DMS114 treated with DMSO at 0.1 percent for 48 hours (cell line): ENCODE results near the gene KIF22.
A peak's percentile ranks its signal among the peaks of the same experiment; 100 is the strongest.
"Not testable (repeated sequence)": the region's sequence is repeated elsewhere in the genome, so short reads cannot be mapped to it uniquely, and the experiment has no call there.

ENCODE experiments used
- DNase-seq: peaks from one replicate; lab custom pipeline; 2025; ENCODE audit not compliant: unreplicated experiment; lab: John Stamatoyannopoulos, UW

KIF22 gene

GRCh38 chr16:29765167-29766032 is 25.2 kb upstream of the KIF22 start:
- no peak for DNase-seq

GRCh38 chr16:29766571-29766970 is 24.0 kb upstream of the KIF22 start:
- no peak for DNase-seq

GRCh38 chr16:29767062-29767461 is 23.5 kb upstream of the KIF22 start:
- DNase-seq = no peak

DNA sequence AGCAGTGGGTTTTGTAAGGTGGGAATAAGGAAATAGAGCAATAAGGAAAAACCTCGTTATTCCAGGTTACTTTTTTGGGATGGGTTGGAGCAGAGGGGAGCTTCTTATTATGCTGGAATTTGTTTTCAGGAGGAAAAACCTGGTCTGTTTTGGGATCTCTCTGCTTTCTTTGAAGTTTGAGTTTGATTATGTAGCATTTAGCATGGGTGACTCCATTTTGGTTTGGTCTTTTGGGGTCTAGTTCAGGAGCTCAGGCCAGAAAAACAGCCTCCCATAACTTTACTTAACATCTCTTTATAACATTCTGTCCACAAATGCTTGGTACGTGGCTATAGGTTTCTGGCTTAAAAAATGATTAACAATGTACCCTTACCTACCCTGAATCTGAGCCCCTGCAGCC is 21.0 kb upstream of the KIF22 start:
- DNase-seq = no peak

- DNase-seq = no peak
Measured at GRCh38 chr16:29770250-29770929, 20.2 kb upstream of the KIF22 start.

DNA sequence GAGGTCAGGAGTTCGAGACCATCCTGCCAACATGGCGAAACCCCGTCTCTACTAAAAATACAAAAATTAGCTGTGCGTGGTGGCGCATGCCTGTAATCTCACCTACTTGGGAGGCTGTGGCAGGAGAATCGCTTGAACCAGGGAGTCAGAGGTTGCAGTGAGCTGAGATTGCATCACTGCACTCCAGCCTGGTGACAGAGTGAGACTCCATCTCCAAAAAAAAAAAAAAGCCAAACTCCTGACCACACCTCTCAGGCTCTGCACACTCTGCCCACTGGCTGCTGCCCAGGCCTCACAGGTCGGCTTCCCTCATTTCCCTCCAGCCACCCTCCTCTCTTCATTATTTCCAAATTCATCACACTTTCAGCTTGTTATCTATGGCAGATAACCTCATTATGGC is 18.2 kb upstream of the KIF22 start:
- not testable (repeated sequence) for DNase-seq

GRCh38 chr16:29774730-29775129 is 15.8 kb upstream of the KIF22 start:
- no peak for DNase-seq

GRCh38 chr16:29775742-29776408 is 14.7 kb upstream of the KIF22 start:
- no peak for DNase-seq

- no peak for DNase-seq
Measured at GRCh38 chr16:29777576-29778350, 12.8 kb upstream of the KIF22 start, which contains the start of gene ZG16. TSS of gene ZG16 (plus strand) at chr16:29778256. CDS start at chr16:29779267, 1,011 bp downstream.

DNA sequence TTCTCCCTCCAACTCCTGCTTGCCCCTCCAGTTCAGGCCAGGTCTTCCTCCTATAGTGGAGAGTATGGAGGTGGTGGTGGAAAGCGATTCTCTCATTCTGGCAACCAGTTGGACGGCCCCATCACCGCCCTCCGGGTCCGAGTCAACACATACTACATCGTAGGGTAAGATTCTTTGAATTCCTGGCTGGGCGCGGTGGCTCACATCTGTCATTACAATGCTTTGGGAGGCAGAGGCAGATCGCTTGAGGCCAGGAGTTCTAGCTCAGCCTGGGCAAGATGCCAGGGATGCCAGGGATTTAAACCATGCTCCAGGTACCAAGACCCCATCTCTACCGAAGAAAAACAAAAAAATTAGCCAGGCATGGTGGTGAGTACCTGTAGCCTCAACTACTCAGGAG is 11.1 kb upstream of the KIF22 start:
- no peak for DNase-seq

GRCh38 chr16:29783094-29783953 is 7.2 kb upstream of the KIF22 start:
- not testable (repeated sequence) for DNase-seq

GRCh38 chr16:29784157-29784556 is 6.4 kb upstream of the KIF22 start:
- no peak for DNase-seq

DNA sequence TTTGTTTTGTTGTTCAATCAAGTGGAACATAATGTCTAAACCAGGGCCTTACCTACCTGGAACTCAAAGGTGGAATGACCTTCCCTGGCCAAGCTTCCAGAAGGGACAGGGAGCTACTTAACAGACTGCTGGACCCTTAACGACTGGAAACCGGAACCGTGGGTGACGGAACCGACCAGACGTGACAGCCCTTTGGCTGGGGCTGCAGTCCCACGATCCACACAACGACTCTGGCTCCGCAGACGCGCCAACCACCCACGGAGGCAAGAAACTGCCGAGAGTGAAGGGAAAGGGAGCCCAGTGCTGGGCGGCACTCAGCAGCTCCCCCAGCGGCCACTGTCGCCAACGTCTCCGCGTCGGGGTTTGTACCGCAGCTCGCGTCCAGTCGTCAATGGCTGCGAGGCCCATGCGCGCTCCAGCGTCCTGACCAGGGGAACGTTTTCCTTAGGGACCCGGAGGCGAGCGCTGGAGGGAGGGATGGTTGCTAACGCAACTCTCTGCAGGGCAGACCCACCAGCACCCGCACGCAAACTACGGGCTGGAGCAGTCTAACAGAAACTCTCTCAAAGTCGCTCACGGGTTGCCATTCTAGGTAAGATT is 5.5 kb upstream of the KIF22 start:
- peak; percentile 50 for DNase-seq

- DNase-seq = not testable (repeated sequence)
Measured at GRCh38 chr16:29787155-29787554, 3.4 kb upstream of the KIF22 start.

DNA sequence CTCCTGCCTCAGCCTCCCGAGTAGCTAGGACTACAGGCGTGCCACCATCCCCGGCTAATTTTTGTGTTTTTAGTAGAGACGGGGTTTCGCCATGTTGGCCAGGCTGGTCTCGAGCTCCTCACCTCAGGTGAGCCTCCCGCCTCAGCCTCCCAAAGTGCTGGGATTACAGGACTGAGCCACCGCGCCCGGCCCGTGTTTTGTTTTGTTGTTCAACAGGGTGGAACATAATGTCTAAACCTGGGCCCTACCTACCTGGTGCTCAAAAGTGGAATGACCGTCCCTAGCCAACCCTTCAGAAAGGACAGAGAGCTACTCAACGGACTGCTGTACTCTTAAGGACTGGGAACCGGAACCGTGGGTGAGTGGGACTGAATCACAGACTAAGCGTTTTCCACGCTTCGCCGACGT is 772 bp upstream of the KIF22 start:
- no peak for DNase-seq

DNA sequence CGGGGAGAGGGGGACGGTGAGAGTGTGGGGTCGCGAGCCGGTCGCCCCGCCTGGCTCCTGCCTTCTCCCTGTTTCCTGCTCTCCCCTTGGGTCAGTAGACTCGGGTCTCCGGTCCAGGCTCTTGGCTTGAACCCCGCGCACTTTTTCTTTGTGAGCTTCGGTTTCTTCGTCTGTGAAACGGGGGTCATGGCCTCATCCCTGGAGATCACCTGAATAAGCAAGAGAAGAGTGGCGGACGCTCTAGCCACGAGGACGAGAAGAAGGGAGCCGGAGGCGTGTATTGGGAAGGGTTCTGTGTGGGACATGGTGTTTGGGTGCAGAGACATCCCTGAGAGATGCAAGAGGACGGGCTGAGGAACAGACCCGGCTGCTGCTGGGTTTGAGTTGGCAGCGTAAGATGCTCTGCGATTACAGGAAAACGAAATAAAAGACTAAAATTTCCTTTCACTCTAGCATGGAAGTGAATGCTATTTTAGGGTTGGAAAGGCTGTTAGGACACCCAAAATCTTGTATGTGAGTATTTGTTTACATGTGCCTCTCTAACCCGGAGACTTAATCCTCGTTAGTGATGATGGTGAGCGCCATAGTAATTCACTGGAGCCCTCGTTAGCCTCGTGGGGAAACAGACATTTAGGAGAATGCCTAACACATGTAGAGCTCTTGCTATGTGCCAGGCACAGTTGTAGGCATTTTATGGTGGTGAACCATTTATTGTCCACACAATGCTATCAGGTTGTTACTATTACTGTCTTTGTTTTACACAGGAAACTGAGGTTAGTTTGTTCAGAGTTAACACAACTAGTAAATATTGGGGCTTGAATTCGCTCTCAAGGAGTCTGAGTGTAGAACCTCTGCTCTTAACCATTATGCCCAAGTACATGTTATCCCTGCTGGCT is 646 bp downstream of the KIF22 start:
- DNase-seq = no peak

DNA sequence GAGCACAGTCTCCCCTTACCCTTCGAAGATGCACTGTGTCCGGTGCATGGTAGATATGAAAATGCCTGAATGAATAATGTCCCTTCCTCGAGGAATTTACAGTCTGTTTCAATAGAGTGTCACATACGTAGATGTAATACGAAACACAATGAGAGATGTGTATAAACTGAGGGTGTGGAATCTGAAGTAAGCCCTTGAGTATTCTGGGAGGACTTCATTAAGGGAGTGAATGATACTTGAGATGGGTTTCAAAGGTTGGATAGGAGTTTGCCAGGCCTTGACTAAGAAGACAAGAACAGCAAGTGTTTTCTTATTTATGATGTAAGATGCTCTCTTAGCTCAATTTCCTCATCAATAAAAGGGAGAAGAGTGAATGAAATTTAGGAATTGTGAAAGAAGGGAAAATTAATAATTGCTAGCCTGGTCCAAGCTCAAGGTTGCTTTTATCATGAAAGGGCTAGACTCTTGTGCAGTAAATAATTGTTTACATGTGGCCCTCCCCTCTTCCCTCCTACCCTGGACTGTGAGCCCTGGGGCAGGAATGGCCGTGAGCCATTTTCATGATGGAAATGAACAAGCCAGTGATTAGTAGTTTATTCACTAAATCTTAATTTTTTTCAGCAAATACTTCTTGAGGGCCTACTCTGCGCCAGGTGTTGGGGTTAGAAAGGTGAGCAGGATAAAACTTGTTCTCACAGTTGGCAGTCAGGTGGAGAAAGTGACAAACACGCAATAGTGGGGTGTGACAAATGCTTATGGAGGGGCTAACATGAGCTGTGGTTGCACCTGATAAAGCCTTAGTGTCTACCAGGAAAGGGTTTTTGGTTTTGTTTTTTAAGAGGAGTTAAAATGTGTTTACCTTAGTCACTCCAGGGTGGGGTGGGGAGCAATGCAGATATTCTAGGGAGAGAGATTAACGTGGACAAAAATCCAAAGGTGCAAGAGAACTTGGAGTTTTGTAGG is 1.6 kb downstream of the KIF22 start:
- no peak for DNase-seq
